ENCODE data around the gene CLEC3B.
"Not testable (repeated sequence)": the region's sequence is repeated elsewhere in the genome, so short reads cannot be mapped to it uniquely, and the experiment has no call there.

The CLEC3B gene
- long read RNA-seq, donor 1, transcript CLEC3B-201 (3 exons, 936 nt) = major isoform, 76 of 84 reads
- long read RNA-seq, donor 1, partial matches to known transcripts = 8 of 84 reads
- long read RNA-seq, donor 1, other reads (novel, unspliced or antisense) = 0 of 84 reads
- long read RNA-seq, donor 2, transcript CLEC3B-201 (3 exons, 936 nt) = major isoform, 31 of 31 reads
- long read RNA-seq, donor 2, partial matches to known transcripts = 0 of 31 reads
- long read RNA-seq, donor 2, other reads (novel, unspliced or antisense) = 0 of 31 reads
- long read RNA-seq, donor 3, transcript CLEC3B-201 (3 exons, 936 nt) = major isoform, 15 of 15 reads
- long read RNA-seq, donor 3, partial matches to known transcripts = 0 of 15 reads
- long read RNA-seq, donor 3, other reads (novel, unspliced or antisense) = 0 of 15 reads
- long read RNA-seq, donor 4, transcript CLEC3B-201 (3 exons, 936 nt) = major isoform, 12 of 12 reads
- long read RNA-seq, donor 4, partial matches to known transcripts = 0 of 12 reads
- long read RNA-seq, donor 4, other reads (novel, unspliced or antisense) = 0 of 12 reads
- long read RNA-seq, donor 5, transcript CLEC3B-201 (3 exons, 936 nt) = major isoform, 16 of 21 reads
- long read RNA-seq, donor 5, partial matches to known transcripts = 5 of 21 reads
- long read RNA-seq, donor 5, other reads (novel, unspliced or antisense) = 0 of 21 reads
- long read RNA-seq, donor 6, transcript CLEC3B-201 (3 exons, 936 nt) = major isoform, 30 of 30 reads
- long read RNA-seq, donor 6, partial matches to known transcripts = 0 of 30 reads
- long read RNA-seq, donor 6, other reads (novel, unspliced or antisense) = 0 of 30 reads
- long read RNA-seq, donor 7, transcript CLEC3B-201 (3 exons, 936 nt) = major isoform, 30 of 30 reads
- long read RNA-seq, donor 7, partial matches to known transcripts = 0 of 30 reads
- long read RNA-seq, donor 7, other reads (novel, unspliced or antisense) = 0 of 30 reads
- long read RNA-seq, donor 8, transcript CLEC3B-201 (3 exons, 936 nt) = major isoform, 21 of 27 reads
- long read RNA-seq, donor 8, partial matches to known transcripts = 6 of 27 reads
- long read RNA-seq, donor 8, other reads (novel, unspliced or antisense) = 0 of 27 reads

DNA sequence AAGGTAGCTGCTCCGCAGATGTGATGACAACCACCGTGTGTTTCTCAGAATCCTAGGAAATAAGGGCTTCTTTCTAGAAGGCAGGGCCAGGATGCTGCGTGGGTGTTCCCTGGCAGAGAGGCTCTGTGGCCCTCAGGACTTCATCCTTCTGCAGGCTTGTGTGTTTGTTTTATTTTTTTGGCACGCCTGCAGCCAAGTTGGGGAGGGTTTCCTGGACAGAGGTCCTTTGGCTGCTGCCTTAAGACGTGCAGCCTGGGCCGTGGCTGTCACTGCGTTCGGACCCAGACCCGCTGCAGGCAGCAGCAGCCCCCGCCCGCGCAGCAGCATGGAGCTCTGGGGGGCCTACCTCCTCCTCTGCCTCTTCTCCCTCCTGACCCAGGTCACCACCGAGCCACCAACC, at the start of gene CLEC3B:
TSS of gene CLEC3B (plus strand) at position 266 of the 400 bp plus-strand sequence. CDS start at position 326, 60 bp downstream.
- peak; percentile 31 for DNase-seq

DNA sequence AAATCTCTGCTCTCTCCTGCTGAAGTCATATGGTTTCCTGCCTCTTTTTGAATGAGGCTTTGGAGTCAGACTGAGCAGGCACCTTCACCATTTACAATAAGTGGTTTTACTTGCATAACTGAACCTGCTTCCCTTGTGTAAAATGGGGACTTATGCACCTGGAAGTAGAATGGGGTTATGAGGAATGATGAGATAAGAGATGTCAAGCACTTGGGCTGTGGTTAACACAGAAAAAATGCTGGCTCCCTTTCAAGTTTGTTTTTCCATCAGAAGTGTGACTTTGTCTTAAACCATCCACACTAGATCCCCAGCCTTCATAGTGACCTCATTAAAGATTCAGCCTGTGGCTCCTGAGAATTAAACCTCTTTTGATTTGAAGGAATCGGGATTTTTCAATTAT, 44.9 kb upstream of the CLEC3B start:
- no peak for DNase-seq

DNA sequence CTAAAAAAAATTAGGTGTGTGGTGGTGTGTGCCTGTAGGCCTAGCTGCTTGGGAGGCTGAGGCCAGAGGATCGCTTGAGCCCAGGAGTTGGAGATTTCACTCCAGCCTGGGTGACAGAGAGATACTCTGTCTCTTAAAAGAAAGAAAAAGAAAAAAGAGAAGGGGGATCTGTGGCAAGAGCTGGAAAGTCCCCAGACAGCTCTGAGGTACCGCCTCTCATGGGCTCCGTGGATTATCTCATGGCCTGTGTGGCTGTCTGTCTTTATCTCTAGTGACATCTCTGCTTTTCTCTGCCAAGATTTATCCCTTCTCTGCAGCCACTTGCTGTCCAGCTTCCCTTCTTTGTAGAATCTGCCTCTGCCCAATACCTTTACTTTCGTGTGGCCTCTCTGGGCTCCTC, 44.4 kb upstream of the CLEC3B start:
- no peak for DNase-seq

DNA sequence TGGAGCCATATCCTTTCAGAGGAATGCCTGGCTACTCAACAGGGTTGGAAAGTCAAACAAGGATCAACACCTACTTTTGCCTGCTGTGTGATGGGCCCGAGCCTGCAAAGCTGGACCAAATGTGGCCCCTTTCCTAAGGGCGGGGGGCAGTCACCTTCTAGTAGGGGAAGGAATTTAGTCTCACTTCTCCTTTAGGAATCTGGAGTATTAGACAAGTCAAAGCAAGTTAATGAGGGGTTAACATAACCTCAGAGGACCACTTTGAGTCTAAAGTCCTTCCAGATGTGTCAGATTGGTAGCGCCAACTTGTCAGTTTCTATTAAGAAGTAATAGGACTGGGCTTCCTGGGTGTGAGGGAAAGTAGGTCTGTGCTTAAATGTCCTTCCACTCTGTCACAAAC, 43.3 kb upstream of the CLEC3B start:
- no peak for DNase-seq

DNA sequence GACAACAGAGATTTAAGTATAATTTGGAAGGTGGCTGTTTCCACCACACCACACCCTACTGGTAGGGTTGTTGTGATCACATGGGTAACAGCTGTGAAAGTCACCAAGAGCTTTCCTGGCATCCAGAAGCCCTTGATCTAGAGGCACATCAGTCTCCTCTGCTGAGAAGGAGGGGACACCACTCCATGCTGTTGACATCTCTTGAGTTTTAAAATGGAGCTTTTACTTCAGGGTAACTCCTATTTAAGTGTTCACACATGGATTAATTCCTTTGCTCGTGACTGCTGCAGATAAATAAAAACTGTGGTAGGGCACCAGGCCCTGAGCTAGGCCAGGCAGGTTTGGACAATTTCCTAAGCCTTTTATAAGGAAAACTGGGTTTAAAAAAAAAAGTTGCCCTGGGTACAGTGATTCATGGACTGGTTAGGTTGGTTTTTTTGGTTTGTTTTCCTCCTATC, 42.6 kb upstream of the CLEC3B start:
- DNase-seq = no peak

DNA sequence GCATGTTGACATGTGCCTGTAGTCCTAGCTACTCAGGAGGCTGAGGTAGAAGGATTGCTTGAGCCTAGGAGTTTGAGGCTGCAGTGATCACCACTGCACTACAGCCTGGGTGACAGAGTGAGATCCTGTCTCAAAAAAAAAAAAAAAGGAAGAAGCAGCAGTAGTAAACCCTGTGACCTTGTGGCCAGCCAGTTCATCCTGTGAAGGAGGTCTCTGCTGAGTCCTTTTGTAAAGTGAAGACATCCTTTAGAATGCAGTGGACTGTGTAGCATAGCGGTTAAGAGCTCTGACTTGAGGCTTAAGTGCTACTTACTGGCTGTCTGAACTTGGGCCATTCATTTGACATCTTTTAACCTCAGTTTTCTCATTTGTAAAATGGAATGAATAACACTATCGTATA, 41.8 kb upstream of the CLEC3B start:
- no peak for DNase-seq

DNA sequence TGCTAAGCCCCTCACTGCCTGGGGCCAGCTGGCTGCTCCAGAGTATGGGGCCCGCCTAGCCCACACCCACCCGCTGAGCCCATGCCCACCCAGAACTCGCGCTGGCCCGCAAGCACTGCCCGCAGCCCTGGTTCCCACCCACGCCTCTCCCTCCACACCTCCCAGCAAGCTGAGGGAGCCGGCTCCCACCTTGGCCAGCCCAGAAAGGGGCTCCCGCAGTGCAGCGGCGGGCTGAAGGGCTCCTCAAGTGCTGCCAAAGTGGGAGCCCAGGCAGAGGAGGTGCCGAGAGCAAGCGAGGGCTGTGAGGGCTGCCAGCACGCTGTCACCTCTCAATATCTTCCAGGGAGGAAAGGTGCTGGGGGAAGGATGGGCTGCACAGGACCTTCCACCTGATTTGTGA, 39.8 kb upstream of the CLEC3B start:
- DNase-seq = not testable (repeated sequence)

GRCh38 chr3:44987332-44987731, 38.8 kb upstream of the CLEC3B start:
- DNase-seq = no peak

GRCh38 chr3:44988073-44988472, 38.0 kb upstream of the CLEC3B start:
- no peak for DNase-seq

DNA sequence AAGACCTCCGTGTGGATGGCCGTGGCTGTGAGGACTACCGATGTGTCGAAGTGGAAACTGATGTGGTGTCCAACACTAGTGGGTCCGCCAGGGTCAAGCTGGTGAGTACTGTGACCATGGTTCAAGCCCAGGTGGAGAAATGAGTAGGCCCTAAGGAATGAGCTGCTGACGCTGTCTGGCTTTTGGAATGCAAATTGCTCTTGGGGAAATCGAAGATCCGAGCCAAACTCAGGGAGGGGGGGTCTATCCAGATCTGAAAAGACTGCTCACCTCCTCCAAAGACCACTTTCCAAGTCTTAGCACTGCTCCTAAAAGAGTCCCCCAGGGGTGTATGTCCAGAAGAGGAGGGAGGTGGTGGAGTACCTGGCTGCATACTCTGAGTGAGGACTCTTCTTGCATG, 37.0 kb upstream of the CLEC3B start:
- DNase-seq = no peak

GRCh38 chr3:44989636-44990373, 36.3 kb upstream of the CLEC3B start:
- DNase-seq = no peak

- no peak for DNase-seq
Observed at GRCh38 chr3:44991326-44991725, 34.8 kb upstream of the CLEC3B start.

DNA sequence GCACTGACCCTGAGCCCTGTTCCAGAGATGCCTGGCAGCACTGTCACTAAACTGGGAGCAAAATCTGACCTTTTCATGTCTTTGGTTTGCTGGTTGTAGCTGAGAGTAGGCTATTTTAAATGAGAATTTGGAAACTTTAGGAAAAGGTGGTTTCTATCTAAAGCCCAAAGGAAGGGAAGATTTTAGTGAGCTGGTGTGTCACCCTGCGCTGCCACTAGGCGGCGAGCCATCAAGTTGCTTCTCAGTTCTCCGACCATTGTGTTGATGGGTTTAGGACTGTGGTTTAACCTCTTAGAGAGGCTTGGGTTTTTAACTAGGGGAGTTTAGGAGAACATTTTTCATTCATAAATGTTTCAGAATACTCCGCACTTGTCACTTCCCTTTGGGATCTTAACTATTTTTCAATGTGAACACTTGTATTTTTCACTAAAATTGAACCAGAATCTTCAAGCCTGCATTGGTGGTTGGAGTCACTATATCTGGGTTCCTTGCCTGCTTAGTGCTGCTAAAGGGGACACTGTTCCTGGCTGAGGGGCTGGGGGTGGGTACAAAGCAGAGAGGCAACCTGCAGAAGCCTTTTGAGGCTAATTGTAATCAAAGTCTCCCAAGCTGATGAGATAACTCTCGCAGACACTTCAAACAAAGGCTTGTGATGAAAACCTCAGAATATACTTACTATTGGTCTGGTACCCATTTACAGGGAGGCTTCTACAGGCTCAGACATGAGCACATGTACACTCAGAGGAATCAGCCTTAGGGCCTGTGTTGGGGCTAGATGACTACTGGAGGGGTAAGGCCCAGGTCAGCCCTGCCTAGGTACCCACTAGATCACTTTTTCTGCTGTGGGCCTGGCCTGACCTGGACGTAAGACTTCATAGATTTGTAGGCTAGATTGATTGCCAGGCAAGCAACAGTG, 33.3 kb upstream of the CLEC3B start:
- no peak for DNase-seq

- no peak for DNase-seq
Observed at GRCh38 chr3:44993471-44994205, 32.5 kb upstream of the CLEC3B start.

GRCh38 chr3:44995142-44995770, 30.8 kb upstream of the CLEC3B start:
- no peak for DNase-seq

GRCh38 chr3:44996556-44996969, 29.5 kb upstream of the CLEC3B start:
- no peak for DNase-seq

GRCh38 chr3:44999782-45000181, 26.3 kb upstream of the CLEC3B start:
- no peak for DNase-seq

DNA sequence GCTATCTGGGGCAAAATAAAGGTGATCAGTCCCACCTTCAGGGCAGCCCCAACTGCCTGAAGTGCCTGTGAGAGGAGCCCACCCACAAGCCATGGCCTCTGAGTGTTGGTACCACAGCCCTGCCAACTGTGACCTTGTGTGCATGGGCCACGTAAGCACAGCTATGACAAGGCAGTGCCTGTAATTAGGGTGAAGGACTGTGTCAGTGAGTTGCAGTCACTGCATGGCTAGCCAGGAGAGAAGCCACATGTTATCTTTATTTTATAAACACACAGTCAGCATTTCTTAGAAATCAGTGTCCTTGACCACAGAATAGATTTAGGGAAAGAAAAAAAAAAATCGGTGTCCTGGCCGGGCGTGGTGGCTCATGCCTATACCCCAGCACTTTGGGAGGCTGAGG, 25.3 kb upstream of the CLEC3B start:
- DNase-seq = no peak

GRCh38 chr3:45001738-45002137, 24.4 kb upstream of the CLEC3B start:
- DNase-seq = no peak

Data from right kidney (tissue), 9 donors.